IMR-90 (cell line): ENCODE data around the gene DBF4B. TPM values are rescaled to one million over a fixed set of nuclear protein-coding genes. Genes with fewer than 3 reads are reported as not detected.

Experiments
- ATAC-seq: fragments of 200-7000 bp; cut with Tn5 transposase; 2 replicates; pipeline ENCODE4 v1.9.1; 2020; ENCODE audit warnings: low read depth, mild to moderate bottlenecking, moderate library complexity
- BruUV-seq: library from RNA; stranded (reverse); fragments of 400-500 nt; replicated peaks from 2 replicates; lab custom pipeline; 2021; lab: Mats Ljungman, UMichigan
- CTCF ChIA-PET: fragments of 300-600 bp; formaldehyde crosslinking; extraction: SDS; loops from one replicate; lab custom pipeline; 2021; ENCODE audit warnings: antibody characterized with exemption; lab: Yijun Ruan, JAX
- POLR2A ChIA-PET: fragments of 300-600 bp; sonication (Branson Sonifier 250); formaldehyde crosslinking; loops from one replicate; lab custom pipeline; 2022; ENCODE audit warnings: antibody characterized with exemption; ENCODE audit not compliant: unreplicated experiment; lab: Charles Lee
- DNase-seq: peaks from one replicate; pipeline ENCODE4 v3.0.0; 2013
- H2AFZ ChIP-seq: replicated peaks from 2 replicates; pipeline ENCODE3; 2013; ENCODE audit warnings: low read length, mild to moderate bottlenecking; ENCODE audit not compliant: poor library complexity
- H2AK5ac ChIP-seq: 2 replicates; pipeline ENCODE4 v1.6.1; 2013; ENCODE audit warnings: low read depth, low read length, inconsistent platforms
- H2AK9ac ChIP-seq: replicated peaks from 2 replicates; pipeline ENCODE3; 2013; ENCODE audit warnings: mild to moderate bottlenecking, low read depth, low read length, moderate library complexity; ENCODE audit not compliant: poor library complexity
- H2BK120ac ChIP-seq: 2 replicates; pipeline ENCODE4 v1.6.1; 2013; ENCODE audit warnings: low read depth, low read length, inconsistent platforms
- H2BK15ac ChIP-seq: 3 replicates; pipeline ENCODE4 v1.6.1; 2013; ENCODE audit warnings: low read depth, low read length, inconsistent platforms
- H2BK20ac ChIP-seq: 2 replicates; pipeline ENCODE4 v1.6.1; 2013; ENCODE audit warnings: low read depth, mild to moderate bottlenecking, inconsistent platforms, low read length, moderate library complexity
- H2BK5ac ChIP-seq: 2 replicates; pipeline ENCODE4 v1.6.1; 2013; ENCODE audit warnings: mild to moderate bottlenecking, low read depth, low read length, inconsistent platforms; ENCODE audit not compliant: poor library complexity, severe bottlenecking
- H3K14ac ChIP-seq: replicated peaks from 2 replicates; pipeline ENCODE4 v1.6.1; 2013; ENCODE audit warnings: low read depth, low read length, inconsistent platforms
- H3K18ac ChIP-seq: 2 replicates; pipeline ENCODE4 v1.6.1; 2013; ENCODE audit warnings: low read depth, low read length, control low read depth
- H3K23ac ChIP-seq: 2 replicates; pipeline ENCODE4 v1.6.1; 2013; ENCODE audit warnings: low read depth, low read length, inconsistent platforms
- H3K27ac ChIP-seq: 2 replicates; pipeline ENCODE4 v1.5.1; 2013; ENCODE audit warnings: mild to moderate bottlenecking, control low read depth, low read length; ENCODE audit not compliant: insufficient read depth
- H3K27me3 ChIP-seq: 2 replicates; pipeline ENCODE4 v1.6.1; 2013; ENCODE audit warnings: low read length; ENCODE audit not compliant: control insufficient read depth, insufficient read depth
- H3K36me3 ChIP-seq: 2 replicates; pipeline ENCODE4 v1.6.1; 2013; ENCODE audit warnings: low read length, mixed read lengths; ENCODE audit not compliant: control insufficient read depth, insufficient read depth
- H3K4ac ChIP-seq: 2 replicates; pipeline ENCODE4 v1.6.1; 2013; ENCODE audit warnings: low read depth, low read length, inconsistent platforms
- H3K4me1 ChIP-seq: 2 replicates; pipeline ENCODE4 v1.6.1; 2013; ENCODE audit warnings: low read length, mixed read lengths; ENCODE audit not compliant: control insufficient read depth, insufficient read depth
- H3K4me2 ChIP-seq: 2 replicates; pipeline ENCODE4 v1.6.1; 2013; ENCODE audit warnings: low read depth, mild to moderate bottlenecking, control low read depth, low read length, moderate library complexity
- H3K4me3 ChIP-seq: 2 replicates; pipeline ENCODE4 v1.5.1; 2013; ENCODE audit warnings: low read depth, mild to moderate bottlenecking, control low read depth, low read length, moderate library complexity; ENCODE audit not compliant: insufficient read depth
- H3K56ac ChIP-seq: 2 replicates; pipeline ENCODE4 v1.6.1; 2013; ENCODE audit warnings: low read length, inconsistent platforms; ENCODE audit not compliant: insufficient read depth; ENCODE audit errors: extremely low read depth
- H3K79me1 ChIP-seq, 2 experiments: 2 replicates each; pipeline ENCODE4 v1.6.1; 2013; ENCODE audit warnings: low read length in 2 of 2, inconsistent platforms in 1 of 2, low read depth in 1 of 2
- H3K9ac ChIP-seq: 2 replicates; pipeline ENCODE4 v1.6.1; 2013; ENCODE audit warnings: low read depth, low read length, control low read depth
- H3K9me1 ChIP-seq: 2 replicates; pipeline ENCODE4 v1.6.1; 2013; ENCODE audit warnings: low read length, inconsistent platforms; ENCODE audit not compliant: insufficient read depth
- H3K9me3 ChIP-seq: 2 replicates; pipeline ENCODE4 v1.6.1; 2013; ENCODE audit warnings: low read length; ENCODE audit not compliant: control insufficient read depth, insufficient read depth
- H4K20me1 ChIP-seq: 2 replicates; pipeline ENCODE4 v1.6.1; 2013; ENCODE audit warnings: low read length, inconsistent platforms; ENCODE audit not compliant: insufficient read depth
- H4K5ac ChIP-seq: 2 replicates; pipeline ENCODE4 v1.6.1; 2013; ENCODE audit warnings: mild to moderate bottlenecking, low read depth, low read length, control low read depth
- H4K8ac ChIP-seq, 2 experiments: 2 replicates each; pipeline ENCODE4 v1.6.1; 2013; ENCODE audit warnings: low read depth in 2 of 2, low read length in 2 of 2, control low read depth in 1 of 2, inconsistent platforms in 1 of 2
- H4K91ac ChIP-seq: 2 replicates; pipeline ENCODE4 v1.6.1; 2013; ENCODE audit warnings: low read depth, low read length, inconsistent platforms; ENCODE audit not compliant: insufficient read depth
- CHD1 ChIP-seq: IDR thresholded peaks from 2 replicates; pipeline ENCODE4 v1.6.1; 2012; ENCODE audit warnings: low read depth, low read length, improper control_type of control experiment
- MAZ ChIP-seq: IDR thresholded peaks from 2 replicates; pipeline ENCODE4 v1.6.1; 2012; ENCODE audit warnings: low read depth, mild to moderate bottlenecking, low read length, improper control_type of control experiment, moderate library complexity, borderline replicate concordance
- MXI1 ChIP-seq: IDR thresholded peaks from 2 replicates; pipeline ENCODE4 v1.6.1; 2012; ENCODE audit warnings: low read depth, mild to moderate bottlenecking, low read length, moderate library complexity, borderline replicate concordance
- POLR2A ChIP-seq: IDR thresholded peaks from 2 replicates; pipeline ENCODE4 v1.6.1; 2012; ENCODE audit warnings: mild to moderate bottlenecking, low read depth, low read length
- RFX5 ChIP-seq: IDR thresholded peaks from 2 replicates; pipeline ENCODE4 v1.8.0; 2012; ENCODE audit warnings: low read depth, mild to moderate bottlenecking, low read length, moderate library complexity
- SMC3 ChIP-seq: fragments of 150-350 bp; IDR thresholded peaks from 2 replicates; pipeline ENCODE4 v1.6.1; 2016; ENCODE audit warnings: low read depth, mild to moderate bottlenecking, antibody characterized with exemption, low read length, moderate library complexity
- WGBS, 2 experiments: methylation state at CpG; one replicate each; pipeline versions ENCODE4 v1.1.5 to v1.1.7; 2013; ENCODE audit warnings: missing lambda C conversion rate in 2 of 2; ENCODE audit not compliant: insufficient read length in 1 of 2; ENCODE audit errors: extremely low coverage in 2 of 2; 5-methylcytosine and 5-hydroxymethylcytosine counted together
- dilution Hi-C: fragments of 300-500 bp; cut with HindIII; formaldehyde crosslinking; loops from one replicate; pipeline ENCODE4 v1.14.3; 2018; ENCODE audit warnings: low sequenced_read_pairs; ENCODE audit not compliant: unreplicated experiment
- in situ Hi-C: fragments of 300-500 bp; cut with MboI; formaldehyde crosslinking; loops from 3 replicates; pipeline ENCODE4 v1.14.3; 2019; ENCODE audit warnings: low sequenced_read_pairs, inconsistent platforms, mixed read lengths
- intact Hi-C: fragments of 100-400 bp; cut with micrococcal nuclease; formaldehyde crosslinking; loops from 2 replicates; pipeline ENCODE4 v1.10.0; 2022
- polyA plus RNA-seq, 3 experiments: library from polyadenylated mRNA; depleted of rRNA; stranded (reverse); fragments of >200 nt; gene quantifications; 2 replicates each; pipeline ENCODE4 v1.2.3, GENCODE V29; 2012; ENCODE audit warnings: low replicate concordance in 1 of 3
- total RNA-seq: library from RNA; depleted of rRNA; stranded (reverse); fragments of >200 nt; gene quantifications from 2 replicates; pipeline ENCODE4 v1.2.3, GENCODE V29; 2012
- TF ChIP-seq, protein P1 (sequence below): fragments of 150-350 bp; IDR thresholded peaks from 2 replicates; pipeline ENCODE4 v1.6.1; 2017; ENCODE audit warnings: mild to moderate bottlenecking, antibody characterized with exemption, low read length, low read depth
- TF ChIP-seq, protein P2 (sequence below): conservative IDR thresholded peaks from 2 replicates; pipeline ENCODE4 v1.5.1; 2012; ENCODE audit warnings: mild to moderate bottlenecking, low read depth, low read length, improper control_type of control experiment
- TF ChIP-seq, protein P3 (sequence below): fragments of 150-350 bp; IDR thresholded peaks from 2 replicates; pipeline ENCODE4 v1.6.1; 2016; ENCODE audit warnings: low read depth, mild to moderate bottlenecking, low read length, moderate library complexity, borderline replicate concordance

DBF4B gene
- total and polyA plus RNA-seq, 2 of the 4 experiments (the other 2 are of a cell fraction): 3.6 to 10.2 TPM

DNA sequence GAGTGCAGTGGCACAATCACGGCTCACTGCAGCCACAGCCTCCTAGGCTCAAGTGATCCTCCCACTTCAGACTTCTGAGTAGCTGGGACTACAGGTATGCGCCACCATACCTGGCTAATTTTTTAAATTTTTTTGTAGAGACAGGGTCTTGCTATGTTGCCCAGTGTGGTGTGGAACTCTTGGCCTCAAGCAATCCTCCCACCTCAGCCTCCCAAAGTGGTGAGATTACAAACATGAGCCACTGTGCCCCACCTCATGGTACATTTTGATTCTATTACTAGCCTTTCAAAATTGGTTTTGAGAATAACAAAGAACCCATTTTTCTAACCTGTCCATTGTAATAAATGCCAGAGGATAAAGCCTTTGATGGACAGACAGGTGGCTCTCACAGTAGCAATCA lies 20.3 kb upstream of the DBF4B start:
- H2BK5ac ChIP-seq: no peak overlapping the region
- H3K4ac ChIP-seq: no peak overlapping the region
- peaks cover 8% of the 10 kb centered on the region; the same call in 1 of the 2 replicates for H3K9me1 ChIP-seq
- no peak overlapping the region for H4K5ac ChIP-seq
- no peaks in the 10 kb centered on the region; the same call in 1 of the 2 replicates for H3K36me3 ChIP-seq
- BruUV-seq: no TSS peak
- H3K9me3 ChIP-seq: no peaks in the 10 kb centered on the region
- H2AK9ac ChIP-seq: no peak overlapping the region
- H3K9ac ChIP-seq: no peak overlapping the region
- no peaks in the 10 kb centered on the region for H4K20me1 ChIP-seq
- H3K79me1 ChIP-seq: peaks cover 15 to 50% of the 10 kb centered on the region in 2 experiments
- ChIA-PET POLR2A (no interaction called here), CTCF (interaction anchor here (0.6 kb wide), 1 partner anchor 124 kb away, joined by 4 read pairs; no protein-coding TSS in a partner anchor)
- H4K8ac ChIP-seq: no peak overlapping the region
- TF ChIP-seq, protein P1, sequence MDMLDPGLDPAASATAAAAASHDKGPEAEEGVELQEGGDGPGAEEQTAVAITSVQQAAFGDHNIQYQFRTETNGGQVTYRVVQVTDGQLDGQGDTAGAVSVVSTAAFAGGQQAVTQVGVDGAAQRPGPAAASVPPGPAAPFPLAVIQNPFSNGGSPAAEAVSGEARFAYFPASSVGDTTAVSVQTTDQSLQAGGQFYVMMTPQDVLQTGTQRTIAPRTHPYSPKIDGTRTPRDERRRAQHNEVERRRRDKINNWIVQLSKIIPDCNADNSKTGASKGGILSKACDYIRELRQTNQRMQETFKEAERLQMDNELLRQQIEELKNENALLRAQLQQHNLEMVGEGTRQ: no peak
- TF ChIP-seq POLR2A: no peak
- no peak for TF ChIP-seq MXI1
- TF ChIP-seq CHD1: no peak
- TF ChIP-seq SMC3: no peak
- TF ChIP-seq, protein P2, sequence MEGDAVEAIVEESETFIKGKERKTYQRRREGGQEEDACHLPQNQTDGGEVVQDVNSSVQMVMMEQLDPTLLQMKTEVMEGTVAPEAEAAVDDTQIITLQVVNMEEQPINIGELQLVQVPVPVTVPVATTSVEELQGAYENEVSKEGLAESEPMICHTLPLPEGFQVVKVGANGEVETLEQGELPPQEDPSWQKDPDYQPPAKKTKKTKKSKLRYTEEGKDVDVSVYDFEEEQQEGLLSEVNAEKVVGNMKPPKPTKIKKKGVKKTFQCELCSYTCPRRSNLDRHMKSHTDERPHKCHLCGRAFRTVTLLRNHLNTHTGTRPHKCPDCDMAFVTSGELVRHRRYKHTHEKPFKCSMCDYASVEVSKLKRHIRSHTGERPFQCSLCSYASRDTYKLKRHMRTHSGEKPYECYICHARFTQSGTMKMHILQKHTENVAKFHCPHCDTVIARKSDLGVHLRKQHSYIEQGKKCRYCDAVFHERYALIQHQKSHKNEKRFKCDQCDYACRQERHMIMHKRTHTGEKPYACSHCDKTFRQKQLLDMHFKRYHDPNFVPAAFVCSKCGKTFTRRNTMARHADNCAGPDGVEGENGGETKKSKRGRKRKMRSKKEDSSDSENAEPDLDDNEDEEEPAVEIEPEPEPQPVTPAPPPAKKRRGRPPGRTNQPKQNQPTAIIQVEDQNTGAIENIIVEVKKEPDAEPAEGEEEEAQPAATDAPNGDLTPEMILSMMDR: no peak
- TF ChIP-seq, protein P3, sequence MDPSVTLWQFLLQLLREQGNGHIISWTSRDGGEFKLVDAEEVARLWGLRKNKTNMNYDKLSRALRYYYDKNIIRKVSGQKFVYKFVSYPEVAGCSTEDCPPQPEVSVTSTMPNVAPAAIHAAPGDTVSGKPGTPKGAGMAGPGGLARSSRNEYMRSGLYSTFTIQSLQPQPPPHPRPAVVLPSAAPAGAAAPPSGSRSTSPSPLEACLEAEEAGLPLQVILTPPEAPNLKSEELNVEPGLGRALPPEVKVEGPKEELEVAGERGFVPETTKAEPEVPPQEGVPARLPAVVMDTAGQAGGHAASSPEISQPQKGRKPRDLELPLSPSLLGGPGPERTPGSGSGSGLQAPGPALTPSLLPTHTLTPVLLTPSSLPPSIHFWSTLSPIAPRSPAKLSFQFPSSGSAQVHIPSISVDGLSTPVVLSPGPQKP: no peak
- TF ChIP-seq MAZ: no peak
- TF ChIP-seq RFX5: no peak
- H3K4me1 ChIP-seq: 0 out of 2 replicates have a peak, but pooled peaks cover 3% of the 10 kb centered on the region
- H3K56ac ChIP-seq: no peak overlapping the region
- no peak overlapping the region for H3K4me3 ChIP-seq
- H4K91ac ChIP-seq: no peak overlapping the region
- H3K27ac ChIP-seq: no peak overlapping the region
- H3K18ac ChIP-seq: no peak overlapping the region
- H2AK5ac ChIP-seq: no peak overlapping the region
- dilution Hi-C loops: no loop called here
- H3K23ac ChIP-seq: no peak overlapping the region
- H2AFZ ChIP-seq: no peak overlapping the region
- ATAC-seq (no peak), DNase-seq (no peak)
- no peak overlapping the region for H2BK15ac ChIP-seq
- no peaks in the 10 kb centered on the region for H3K27me3 ChIP-seq
- no peak overlapping the region for H3K4me2 ChIP-seq
- WGBS, 2 experiments: no CpG with 5 or more reads among the region's 2 CpGs
- H3K14ac ChIP-seq: no peak overlapping the region
- in situ Hi-C loops: no loop called here
- H2BK20ac ChIP-seq: no peak overlapping the region
- intact Hi-C loops: no loop called here
- no peak overlapping the region for H2BK120ac ChIP-seq
